NCI-H1930 (cell line): ENCODE measurements around the gene SUSD3.
A peak's percentile ranks its signal among the peaks of the same experiment; 100 is the strongest.

Experiments
- DNase-seq, 2 experiments: peaks; one replicate each; lab custom pipeline; 2025; lab: John Stamatoyannopoulos, UW

SUSD3 gene

DNA sequence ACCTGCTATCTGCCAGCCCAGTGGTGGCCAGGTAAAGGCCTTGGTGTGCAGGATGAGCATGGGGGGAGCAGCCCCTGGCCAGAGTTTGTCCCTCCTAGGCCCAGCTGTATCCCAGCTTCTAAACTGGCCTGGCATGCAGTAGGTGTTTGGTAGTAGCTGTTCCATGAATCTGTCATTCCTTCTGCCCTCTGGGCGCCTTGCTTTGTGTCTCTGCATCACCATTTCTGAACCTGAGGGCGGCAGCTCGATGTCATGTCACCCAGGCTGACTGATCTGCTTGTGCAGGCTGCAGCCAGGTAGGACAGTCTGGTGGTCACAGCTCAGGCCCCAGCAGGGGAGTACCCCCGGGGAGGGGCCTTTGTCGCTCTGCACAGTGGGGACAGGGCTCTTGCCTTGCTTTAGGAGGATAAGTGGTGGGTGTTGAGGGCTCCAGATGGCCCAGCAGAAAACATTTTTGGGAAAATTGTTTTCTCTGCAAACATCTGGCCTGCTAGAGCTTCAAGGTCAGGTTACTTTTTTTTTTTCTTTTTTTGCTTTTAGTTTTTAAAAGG, 4.6 kb upstream of the SUSD3 start:
- DNase-seq, result no peak

DNA sequence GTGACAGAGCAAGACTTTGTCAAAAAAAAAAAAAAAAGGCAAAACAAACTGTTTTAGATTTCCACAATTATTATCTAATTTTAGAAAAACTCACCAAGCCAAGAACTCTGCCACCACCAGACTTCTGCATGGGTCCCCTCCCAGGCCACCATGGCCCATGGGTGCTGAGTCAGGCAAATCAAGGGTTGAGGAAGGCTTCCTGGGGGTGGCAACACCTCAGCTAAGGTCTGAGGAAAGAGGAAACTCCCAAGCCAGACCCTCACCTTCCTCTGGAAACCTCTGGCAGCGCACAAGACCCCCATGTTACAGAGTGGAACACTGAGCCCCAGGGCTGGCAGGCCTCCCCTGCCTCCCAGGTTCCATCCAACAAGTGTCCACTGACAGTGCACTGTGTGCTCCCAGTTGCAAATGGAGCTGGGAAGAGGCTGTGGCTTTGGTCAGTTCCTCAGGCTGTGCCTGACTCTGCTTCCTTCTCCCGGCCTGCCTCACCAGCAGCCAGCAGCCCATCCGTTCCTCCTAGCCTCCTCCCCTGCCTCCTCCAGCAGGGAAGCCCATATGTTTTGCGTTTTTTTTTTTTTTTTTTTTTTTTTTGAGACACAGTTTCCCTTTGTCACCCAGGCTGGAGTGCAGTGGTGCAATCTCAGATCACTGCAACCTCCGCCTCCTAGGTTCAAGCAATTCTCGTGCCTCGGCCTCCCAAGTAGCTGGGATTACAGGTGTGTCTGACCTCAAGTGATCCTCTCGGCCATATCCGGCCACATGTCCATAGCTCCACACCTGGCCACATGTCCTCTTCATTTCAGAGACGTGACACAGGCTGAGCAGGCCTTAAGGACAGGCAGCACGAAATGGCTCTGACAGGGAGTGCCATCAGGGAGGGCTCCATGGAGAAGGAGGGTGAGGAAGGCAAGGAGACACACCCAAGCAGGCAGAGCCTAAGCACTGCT, 3.5 kb upstream of the SUSD3 start:
- no peak for DNase-seq

DNA sequence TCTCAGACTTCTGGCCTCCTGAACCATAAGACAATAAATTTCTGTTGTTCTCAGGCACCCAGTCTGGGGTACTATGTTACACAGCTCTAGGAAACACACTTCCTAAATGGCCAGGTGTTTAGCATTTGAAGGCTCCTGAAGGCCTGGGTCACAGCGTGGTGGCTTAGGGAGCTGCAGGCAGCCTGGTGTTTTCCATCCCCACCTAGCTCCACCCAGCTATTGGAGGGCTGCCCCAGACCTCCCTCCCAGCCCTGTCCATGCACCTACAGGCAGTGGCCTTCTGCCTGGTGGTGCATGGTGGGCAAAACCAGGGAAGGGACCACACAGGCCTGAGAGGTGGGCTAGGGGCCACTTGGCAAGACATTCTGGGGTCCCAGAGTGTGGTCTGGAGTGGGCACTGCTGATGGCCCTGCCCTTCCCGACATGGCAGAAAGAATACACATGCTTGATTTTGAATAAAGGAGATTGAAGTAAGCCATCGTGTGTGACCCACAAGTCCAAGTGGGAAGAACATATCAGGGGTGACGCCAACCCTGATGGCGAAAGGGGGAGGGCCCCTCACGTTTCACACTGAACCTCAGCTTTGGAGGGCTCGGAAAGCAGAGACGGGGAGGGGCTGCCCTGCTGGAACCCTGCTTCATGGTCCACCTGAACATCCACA, 1.3 kb upstream of the SUSD3 start:
- no peak for DNase-seq

DNA sequence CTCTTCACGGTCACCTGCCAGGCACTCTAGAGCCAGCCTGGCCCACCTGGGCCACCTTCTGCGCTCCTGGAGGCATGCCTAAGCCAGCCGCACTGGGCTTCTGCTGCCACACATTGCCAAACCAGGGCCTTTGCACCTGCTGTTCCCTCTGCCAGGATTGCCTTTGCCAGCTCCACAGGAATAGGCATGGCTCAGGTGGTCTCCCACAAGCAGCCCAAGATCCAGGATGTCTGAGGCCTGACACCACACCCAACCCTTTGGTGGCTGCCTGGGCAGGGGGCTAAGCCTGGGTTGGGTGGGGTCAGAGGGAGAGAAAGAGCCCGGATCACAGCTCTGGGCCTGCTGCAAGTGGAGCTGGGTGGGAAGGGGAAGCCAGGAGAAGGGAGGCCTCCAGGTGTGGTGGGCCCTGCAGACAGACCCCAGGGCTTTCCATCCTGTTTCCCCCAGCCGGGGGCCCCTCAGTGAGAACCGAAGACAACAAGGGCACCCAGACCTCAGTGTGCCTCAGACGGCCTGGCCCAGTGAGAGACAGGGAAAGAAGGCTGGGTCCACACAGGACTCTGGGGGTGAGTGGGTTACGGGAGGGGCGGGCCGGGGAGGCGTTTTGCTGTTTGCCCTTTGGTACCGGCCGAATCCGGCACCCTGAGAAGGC, 672 bp upstream of the SUSD3 start:
- DNase-seq, result no peak

DNA sequence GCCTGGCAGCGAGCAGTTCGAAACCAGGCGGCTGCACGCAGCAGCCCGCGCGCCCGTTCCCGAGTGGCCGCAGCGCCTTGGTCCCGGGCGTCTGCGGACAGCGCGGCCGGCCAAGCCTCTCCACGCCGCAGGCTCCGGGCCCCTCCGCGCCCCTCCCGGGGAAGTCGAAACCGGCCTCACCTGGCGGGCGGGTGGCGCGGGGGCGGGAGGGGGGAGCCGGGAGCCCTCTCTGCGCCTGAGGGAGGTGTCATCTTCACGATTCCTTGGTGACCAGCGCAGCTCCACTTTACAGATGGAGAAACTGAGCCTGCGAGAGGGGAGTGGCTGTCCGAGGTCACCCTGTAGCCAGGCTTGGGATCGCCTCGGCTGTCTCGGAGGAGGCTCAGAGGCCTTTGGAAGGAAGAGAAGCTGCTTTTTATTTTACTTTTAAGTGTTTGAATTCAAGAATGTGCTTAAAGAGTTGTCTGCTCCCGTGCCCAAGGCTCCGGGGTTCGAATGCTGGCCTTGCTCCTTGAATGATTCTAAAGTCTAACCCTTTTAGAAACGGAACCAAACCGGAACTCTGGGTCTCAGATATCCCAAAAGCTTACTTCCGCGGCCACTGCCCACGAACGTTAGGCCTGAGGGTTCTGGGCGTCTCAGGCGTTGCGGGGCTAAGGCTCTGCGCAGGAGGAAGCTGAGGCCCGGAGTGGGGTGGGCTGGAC, 662 bp downstream of the SUSD3 start:
- no peak for DNase-seq

DNA sequence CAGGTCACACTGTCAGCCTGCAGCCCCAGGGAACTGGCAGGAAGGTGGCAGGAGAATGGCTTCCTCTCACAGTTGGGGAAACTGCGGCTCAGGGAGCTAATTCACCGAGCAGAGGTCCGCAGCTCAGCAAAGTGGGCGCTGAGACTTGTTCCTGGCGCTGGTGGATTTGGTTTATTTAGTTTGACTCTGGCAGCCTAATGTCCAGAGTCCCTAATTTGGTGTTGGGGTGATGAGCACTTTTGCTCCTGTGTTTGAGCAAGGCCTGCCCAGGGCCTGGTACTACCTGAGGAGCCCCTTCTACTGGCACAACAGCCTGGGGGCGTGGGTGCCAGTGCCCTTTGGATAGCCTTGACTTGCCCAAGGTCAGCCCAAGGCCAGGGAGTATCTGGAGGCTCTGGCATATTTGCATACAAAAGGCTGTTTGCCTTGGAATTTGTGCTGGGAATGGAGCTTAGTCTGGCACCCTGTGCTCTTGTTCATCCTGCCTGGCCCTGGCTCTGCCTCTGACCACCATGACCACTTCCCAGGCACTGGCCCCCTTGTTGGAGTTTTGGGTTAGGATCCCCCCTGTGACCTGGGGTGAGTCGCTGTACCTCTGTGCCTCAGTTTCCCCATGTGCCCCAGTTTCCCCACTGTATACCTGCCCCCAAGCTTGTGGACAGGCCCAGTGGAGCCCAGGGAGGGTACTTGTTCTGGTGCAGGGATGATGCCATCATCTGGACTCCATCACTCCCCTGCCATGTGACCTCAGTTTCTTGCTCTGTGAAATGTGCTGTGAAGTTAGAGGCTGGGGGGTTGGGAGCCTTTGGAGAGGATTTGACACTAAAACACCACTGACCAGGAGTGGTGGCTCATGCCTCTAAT, 1.4 kb downstream of the SUSD3 start:
- no peak for DNase-seq

DNA sequence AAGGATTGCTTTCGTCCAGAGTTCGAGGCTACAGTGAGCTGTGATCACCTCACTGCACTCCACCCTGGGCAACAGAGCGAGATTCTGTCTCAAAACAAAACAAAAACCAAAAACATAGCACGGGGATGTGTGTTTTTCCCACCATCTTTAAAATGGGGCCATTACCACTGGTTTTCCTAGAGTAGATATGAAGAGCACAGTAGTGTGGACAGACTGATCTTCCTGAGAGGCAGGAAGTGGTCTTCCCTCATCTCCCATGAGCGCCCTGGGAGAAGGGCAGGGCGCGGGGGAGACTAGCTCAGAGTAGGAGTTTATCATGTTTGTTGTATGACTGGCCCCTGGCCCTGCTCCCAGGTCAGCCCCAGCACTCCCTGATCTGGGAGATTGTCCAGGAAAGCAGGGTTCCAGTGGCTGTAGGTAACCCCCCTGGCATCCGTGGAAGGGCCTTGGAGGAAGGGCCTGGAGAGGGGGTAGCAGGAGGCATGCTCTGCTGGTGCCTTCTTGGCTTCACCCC, 2.3 kb downstream of the SUSD3 start:
- DNase-seq, result no peak

DNA sequence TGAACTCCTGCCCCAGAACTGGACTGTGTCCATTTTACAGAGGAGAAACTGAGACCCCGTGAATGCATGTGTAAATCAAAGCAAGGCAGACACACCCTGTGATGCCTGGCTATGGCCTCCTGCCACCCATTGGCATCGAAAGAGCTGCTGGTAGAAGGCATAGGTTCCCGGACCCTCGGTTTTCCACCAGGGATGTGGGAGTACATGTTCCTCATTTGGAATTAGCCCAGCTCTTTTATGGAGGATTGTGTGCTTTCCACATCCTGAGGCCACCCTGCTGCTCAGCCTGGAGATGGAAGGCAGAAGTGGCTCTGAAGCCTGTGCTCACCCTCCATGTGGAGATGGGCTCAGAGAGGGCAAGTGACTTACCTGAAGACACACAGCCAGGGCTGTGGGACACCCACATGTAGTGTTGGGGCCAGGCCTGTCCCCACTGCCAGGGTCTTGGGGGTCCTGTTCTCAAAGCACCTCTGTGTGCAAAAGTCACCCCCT, 2.8 kb downstream of the SUSD3 start:
- no peak for DNase-seq

DNA sequence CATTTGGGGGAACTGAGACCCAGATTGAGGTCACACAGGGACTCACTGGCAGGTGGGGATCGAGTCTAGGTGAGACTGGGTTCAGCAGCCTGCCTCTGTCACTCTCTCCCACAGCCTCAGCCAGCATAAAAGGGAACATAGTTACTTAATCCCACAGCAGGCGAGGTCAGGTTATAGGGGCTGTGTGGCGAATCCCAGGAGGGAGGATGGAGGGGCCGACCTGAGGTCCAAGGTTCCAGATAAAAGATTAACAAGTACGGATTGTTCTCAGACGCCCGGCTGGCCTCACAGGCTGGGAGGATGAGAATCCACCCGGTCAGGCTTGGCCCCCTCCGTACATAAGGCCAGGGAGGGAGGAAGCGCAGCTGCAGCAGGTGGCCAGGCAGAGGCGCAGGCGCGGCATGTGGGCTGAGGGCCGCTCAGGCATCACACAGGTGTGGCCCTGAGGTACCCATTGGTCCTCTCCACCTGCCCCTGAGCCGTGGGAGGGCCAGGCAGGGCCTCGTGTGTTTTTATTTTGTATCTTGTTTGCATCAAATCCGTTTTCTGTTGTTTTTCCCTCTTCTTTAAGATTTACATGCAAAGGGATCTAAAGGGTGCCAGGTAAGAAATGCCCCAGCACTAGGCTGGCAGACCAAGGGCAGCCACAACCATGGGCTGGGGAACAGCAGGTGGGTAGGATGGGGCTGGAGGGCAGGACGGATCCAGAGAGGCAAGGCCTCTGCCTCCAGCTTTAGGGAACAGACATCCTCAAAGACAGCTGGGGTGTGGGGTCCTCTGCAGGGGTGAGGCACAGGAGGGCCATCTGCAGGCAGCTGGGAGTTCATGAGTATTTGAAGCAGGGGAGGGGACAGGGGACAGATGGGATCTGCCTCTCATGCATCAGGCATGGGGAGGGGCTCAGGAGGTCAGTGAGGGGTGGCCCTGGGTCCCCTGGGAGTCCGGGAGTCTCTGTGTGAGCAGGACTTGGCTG, 3.6 kb downstream of the SUSD3 start:
- DNase-seq, result no peak

DNA sequence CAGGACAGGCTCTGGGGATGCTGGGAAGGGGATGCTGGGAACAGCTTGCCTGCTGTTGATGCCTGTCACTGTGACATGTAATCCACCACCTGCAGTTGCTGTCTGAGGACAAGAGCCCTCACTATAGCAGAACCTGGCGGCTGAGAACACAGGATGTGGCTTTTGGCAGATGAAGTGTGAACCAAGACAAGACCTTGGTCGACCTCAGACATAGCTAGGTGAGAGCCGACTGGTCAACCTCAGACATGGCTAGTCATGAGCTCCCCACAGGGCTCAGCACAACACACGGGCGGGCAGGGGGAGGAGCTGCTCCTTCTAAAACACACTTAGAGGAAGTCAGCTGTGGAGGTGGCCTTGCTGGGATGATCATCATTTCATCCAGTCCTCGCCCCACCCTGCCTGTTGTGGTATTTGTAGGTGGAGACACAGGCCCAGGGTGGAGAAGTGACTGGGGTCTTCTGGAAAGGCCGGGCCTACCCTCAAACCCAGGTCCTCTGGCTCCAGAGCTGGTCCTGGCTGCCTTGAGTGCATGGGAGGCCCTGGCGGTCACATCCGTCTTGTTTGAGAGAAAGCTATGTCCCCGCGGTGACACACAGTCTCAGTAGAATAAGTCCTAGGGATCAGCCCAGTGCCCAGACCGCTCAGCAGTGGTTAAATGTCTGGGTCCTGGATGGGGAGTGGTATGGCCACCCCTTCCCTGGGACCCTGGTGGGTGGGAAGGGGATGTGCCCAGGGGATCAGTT, 6.1 kb downstream of the SUSD3 start:
- DNase-seq, result no peak

DNA sequence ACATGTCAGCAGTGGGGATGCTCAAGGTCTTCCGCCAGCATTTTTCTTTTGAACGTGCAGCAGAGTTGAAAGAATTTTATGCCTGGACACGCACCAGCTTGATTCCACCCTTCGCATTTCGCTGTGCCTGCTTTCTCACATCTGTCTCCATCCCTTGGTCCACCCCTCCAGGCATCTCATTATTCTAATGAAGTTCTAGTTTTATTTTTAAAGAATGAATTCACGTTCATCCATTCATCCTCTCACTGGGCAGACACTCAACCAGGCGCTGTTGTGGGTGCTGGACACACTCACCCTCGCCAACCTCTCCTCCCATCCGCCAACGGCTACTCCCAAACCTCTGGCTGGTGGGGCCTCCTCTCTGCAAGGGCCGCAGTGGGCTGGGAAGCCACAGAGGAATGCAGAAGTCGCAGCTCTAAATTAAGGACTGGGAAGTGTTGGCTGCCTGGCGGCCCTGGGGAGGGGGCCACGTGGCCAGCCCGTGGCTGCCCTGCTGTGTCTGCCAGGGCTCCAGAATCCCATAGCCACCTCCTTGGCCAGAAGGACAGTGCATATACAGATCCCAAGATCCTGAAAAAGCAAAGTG, 6.7 kb downstream of the SUSD3 start:
- no peak for DNase-seq

DNA sequence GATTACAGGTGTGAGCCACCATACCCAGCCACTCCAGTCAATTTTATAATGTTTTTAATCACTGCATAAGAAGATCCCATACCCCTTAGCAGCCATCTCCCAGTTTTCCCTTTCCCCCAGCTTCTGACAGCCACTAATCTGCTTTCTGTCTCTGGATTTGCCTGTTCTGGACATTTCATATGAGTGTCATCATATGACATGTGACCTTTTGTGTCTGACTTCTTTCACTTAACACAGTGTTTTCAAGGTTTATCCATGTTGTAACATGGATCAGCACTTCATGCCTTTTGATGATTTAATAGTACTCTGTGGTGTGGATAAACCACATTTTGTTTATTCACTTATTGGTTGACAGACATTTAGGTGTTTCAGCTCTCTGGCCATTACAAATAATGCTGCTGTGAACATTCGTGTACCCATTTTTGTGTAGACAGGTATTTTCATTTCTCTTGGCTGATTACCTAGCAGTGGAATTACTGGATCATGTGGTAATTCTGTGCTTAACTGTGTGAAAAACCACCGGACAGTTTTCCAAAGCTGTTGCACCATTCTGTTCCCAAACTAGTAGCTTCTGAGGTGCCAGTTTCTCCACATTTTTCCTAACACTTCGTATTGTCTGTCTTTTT, 8.6 kb downstream of the SUSD3 start:
- DNase-seq, result no peak

DNA sequence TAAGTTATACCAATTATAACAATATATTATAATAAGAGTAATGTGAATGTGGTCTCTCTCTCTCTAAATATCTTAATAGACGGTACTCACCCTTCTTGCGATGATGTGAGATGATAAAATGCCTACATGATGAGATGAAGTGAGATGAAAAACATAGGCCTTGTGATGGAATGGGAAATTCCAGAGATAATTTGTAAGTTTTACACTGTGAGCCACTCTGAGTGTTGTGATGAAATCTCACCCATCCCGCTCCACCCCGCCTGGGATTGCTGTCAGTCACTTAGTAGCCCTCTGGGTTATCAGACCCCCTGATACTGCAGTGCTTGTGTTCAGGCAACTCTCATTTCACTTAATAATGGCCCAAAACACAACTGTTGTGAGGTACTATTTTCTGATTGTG, 10.5 kb downstream of the SUSD3 start:
- DNase-seq, result no peak

DNA sequence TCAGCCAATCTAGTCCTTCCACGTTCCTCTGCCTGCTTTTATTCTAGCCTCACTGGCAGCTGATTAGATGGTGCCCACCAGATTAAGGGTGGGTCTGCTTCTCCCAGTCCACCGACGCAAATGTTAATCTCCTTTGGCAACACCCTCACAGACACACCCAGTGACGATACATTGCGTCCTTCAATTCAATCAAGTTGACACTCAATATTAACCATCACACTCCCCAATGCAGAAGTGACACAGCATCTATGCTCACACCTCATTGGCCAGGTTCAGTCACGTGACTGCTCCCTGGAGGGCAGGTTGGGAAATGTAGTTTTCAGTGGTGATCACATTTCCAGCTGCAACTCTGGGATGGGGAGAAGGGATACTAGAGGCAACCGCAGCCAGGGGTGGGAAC, 13.0 kb downstream of the SUSD3 start:
- DNase-seq, result peak; percentile 36 to 39

DNA sequence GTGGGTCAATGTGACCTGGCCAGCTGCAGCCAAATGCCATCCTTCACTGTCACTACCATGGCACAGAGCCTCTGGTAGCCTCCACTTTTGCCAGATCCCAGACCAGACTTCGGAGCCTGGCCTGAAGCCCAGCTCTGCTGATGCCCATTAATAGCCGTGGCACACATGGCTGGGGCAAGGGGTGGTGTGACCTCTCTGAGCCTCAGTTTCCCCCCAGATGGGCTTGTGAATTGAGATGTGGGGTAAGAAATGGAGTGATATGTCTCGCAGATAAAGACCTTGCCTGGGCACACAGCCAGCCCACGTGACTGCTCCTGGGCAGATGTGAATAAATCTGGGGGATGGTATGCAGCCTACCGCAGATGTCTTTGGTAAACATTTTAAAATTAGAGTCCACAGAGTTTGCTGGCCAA, 13.9 kb downstream of the SUSD3 start:
- DNase-seq, result no peak

DNA sequence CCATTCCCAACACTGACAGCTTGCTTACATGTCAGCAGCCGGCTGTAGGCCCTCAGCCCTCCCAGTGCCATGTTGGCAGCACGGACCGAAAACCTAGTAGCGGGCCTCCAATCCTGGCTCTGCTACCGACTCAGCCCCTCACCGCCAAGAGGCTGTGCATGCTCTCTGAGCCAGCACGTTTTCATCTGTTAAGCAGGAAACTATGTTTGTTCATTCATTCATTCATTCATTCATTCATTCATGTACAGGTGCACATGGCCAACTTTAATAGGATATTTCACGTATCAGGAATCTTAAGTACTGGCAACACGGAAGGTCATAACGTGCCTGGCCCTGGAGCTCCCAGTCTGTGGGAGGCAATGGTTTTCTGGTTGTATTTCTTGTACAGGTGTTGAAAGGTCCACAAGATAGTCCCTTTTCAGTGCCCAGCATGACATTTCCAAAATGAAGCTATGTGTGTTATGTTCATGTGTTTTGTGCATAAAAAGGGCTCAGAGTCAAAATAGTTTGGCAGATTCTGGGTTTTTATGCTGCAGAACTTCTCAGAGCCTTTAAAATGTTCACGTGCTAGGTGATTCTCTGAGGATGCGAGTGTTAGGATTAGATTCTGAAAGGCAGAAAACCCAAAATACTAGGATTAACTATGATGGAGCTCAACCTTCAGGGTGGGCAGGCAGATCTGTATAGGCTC, 17.7 kb downstream of the SUSD3 start:
- no peak for DNase-seq

DNA sequence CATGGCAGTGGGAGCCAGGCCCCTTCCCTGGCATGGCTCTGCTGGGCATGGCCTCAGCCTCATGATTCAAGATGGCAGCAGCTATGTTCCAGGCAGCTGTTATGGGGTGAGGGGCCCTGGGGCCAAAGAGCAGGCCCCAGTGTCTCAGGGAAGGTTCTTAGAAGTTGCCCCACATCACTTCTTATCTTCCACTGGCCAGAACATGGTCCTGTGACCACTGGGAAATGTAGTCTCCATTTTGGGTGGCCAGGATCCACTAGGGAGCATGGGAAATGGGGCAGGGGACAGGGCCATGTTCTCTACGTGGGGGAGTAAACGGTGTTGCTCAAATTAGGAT, 18.3 kb downstream of the SUSD3 start:
- no peak for DNase-seq
